Adrenal gland (tissue), 12 donors: ENCODE results near the gene RAB3IL1. TPM values are rescaled to one million over a fixed set of nuclear protein-coding genes. Genes with fewer than 3 reads are reported as not detected.
A peak's percentile ranks its signal among the peaks of the same experiment; 100 is the strongest.

Source experiments
- DNase-seq, 7 donors: peaks; one replicate each; pipeline ENCODE4 v3.0.0-alpha.2; 2019 to 2020
- H3K27ac ChIP-seq, 5 donors: fragments of 200-600 bp; sonication (generic) in 4 of 5; 1 replicate in 3 of 5; 2 replicates in 2 of 5; pipeline versions ENCODE4 v1.5.1 to v1.8.0; 2016 to 2020; ENCODE audit warnings: mild to moderate bottlenecking in 1 of 5
- H3K27me3 ChIP-seq: fragments of 200-600 bp; 2 replicates; pipeline ENCODE4 v1.8.0; 2021
- H3K36me3 ChIP-seq, 2 donors: fragments of 200-600 bp; replicated peaks in 1 of 2; 1 replicate in 1 of 2; 2 replicates in 1 of 2; pipeline versions ENCODE4 v1.5.1 to v1.8.0; 2018 to 2022
- H3K4me1 ChIP-seq, 2 donors: fragments of 200-600 bp; replicated peaks in 1 of 2; 1 replicate in 1 of 2; 2 replicates in 1 of 2; pipeline versions ENCODE4 v1.5.1 to v1.8.0; 2018 to 2021
- H3K4me3 ChIP-seq, 4 donors: fragments of 200-600 bp; sonication (generic) in 3 of 4; one replicate each; pipeline ENCODE4 v1.5.1; 2016 to 2018
- H3K9me3 ChIP-seq, 3 donors: fragments of 200-600 bp; sonication (generic) in 1 of 3; replicated peaks in 1 of 3; 1 replicate in 2 of 3; 2 replicates in 1 of 3; pipeline versions ENCODE4 v1.5.1 to v1.8.0; 2016 to 2021
- CTCF ChIP-seq, 6 experiments: fragments of 450-650 bp in 4 of 6; fragments of 200-600 bp in 2 of 6; sonication (generic) in 1 of 6; IDR thresholded peaks; 1 replicate in 5 of 6; 2 replicates in 1 of 6; pipeline versions ENCODE4 v1.5.1 to v1.8.0; 2016 to 2021; ENCODE audit warnings: antibody characterized with exemption in 6 of 6, mild to moderate bottlenecking in 2 of 6, moderate library complexity in 1 of 6
- POLR2A ChIP-seq, 2 donors: fragments of 450-650 bp; IDR thresholded peaks; one replicate each; pipeline ENCODE4 v1.6.1; 2017; ENCODE audit warnings: antibody characterized with exemption in 2 of 2, mild to moderate bottlenecking in 2 of 2, moderate library complexity in 1 of 2
- WGBS, 4 donors: extraction: QIAGEN DNeasy Blood & Tissue Kit in 2 of 4; methylation state at CpG; one replicate each; pipeline versions ENCODE4 v1.1.5 to v1.1.7; 2013 to 2017; 5-methylcytosine and 5-hydroxymethylcytosine counted together
- intact Hi-C, 2 donors: fragments of 100-400 bp; cut with DNase I; formaldehyde crosslinking; loops; one replicate each; pipeline versions ENCODE4 v1.14.1 to v1.15.0; 2022 to 2023
- polyA plus RNA-seq, 3 donors: library from polyadenylated mRNA; stranded (reverse); fragments of 200-250 nt in 2 of 3; fragments of 350-450 nt in 1 of 3; fragmentation: Illumina TruSeq in 1 of 3; extraction: RNeasy Lipid Tissue Mini Kit (QIAGEN cat#74804) in 1 of 3; gene quantifications; one replicate each; pipeline ENCODE4 v1.2.3, GENCODE V29; 2013 to 2014
- total RNA-seq, 9 donors: library from RNA; depleted of rRNA in 4 of 9; stranded (reverse); fragments of >200 nt in 4 of 9; fragments of 120-200 nt in 1 of 9; fragmentation: NEBNext Ultra II Directional in 1 of 9; extraction: Animal tissue kit (Norgen Biotek cat#: 25700) in 1 of 9; gene quantifications; one replicate each; pipeline versions ENCODE4 v1.1.0 to v1.2.4, GENCODE V29; 2013 to 2023
- donor health status: healthy with polysubstance abuse.
- donor health status: Bipolar disorder and iron deficiency.
- donor health status: DM: yes; HTN: yes; CAD: no.
- donor health status: DM: no; HTN: no; CAD: no.
- donor health status: DM: no; HTN: no; CAD: no.
- donor health status: DM: yes; HTN: yes; CAD: no.

Gene RAB3IL1
- total and polyA plus RNA-seq, 12 donors = 2.4 to 23.7 (median 17.5) TPM

GRCh38 chr11:61853698-61854169, 63.6 kb downstream of the RAB3IL1 start:
- no peaks in the 10 kb centered on the region for H3K9me3 ChIP-seq
- H3K4me1 ChIP-seq = peaks cover 11 to 49% of the 10 kb centered on the region in 2 donors
- 31 to 33% (median 32%) methylated on average over 2 to 13 of the region's 13 CpGs; no CpG with 5 or more reads in 1 of the 4 donors for WGBS, 4 donors
- intact Hi-C loops = no loop called here
- H3K4me3 ChIP-seq = no peak overlapping the region
- TF ChIP-seq POLR2A (IDR thresholded peaks at IDR 0.05) (no peak), CTCF (IDR thresholded peaks at IDR 0.05) (no peak)
- peaks cover 0 to 70% of the 10 kb centered on the region in 2 donors for H3K36me3 ChIP-seq
- peak overlapping the region; percentile 12 to 70 (median 58) for H3K27ac ChIP-seq
- DNase-seq = peak in 4 of 7 donors; percentile 59 to 85 (median 72)
- H3K27me3 ChIP-seq = no peaks in the 10 kb centered on the region

- no peak overlapping the region for H3K4me3 ChIP-seq
- no peaks in the 10 kb centered on the region for H3K27me3 ChIP-seq
- TF ChIP-seq CTCF (IDR thresholded peaks at IDR 0.05) = no peak
- WGBS, 4 donors = 29 to 52% (median 48%) methylated on average over 6 of the region's 6 CpGs
- peaks cover 0 to 69% of the 10 kb centered on the region in 2 donors for H3K36me3 ChIP-seq
- peak overlapping the region in 4 of 5 donors; percentile 9 to 68 (median 32) for H3K27ac ChIP-seq
- peaks cover 15 to 56% of the 10 kb centered on the region in 2 donors for H3K4me1 ChIP-seq
- DNase-seq = peak in 1 of 7 donors; percentile 44
- intact Hi-C loops = no loop called here
- no peaks in the 10 kb centered on the region for H3K9me3 ChIP-seq
These were observed 65.5 kb downstream of the RAB3IL1 start for GRCh38 chr11:61851900-61852295.

- no peaks in the 10 kb centered on the region for H3K27me3 ChIP-seq
- H3K4me1 ChIP-seq = peaks cover 9 to 50% of the 10 kb centered on the region in 2 donors
- H3K9me3 ChIP-seq = no peaks in the 10 kb centered on the region
- intact Hi-C loops = no loop called here
- 72 to 77% (median 73%) methylated on average over 20 to 24 of the region's 24 CpGs for WGBS, 4 donors
- DNase-seq = peak in 5 of 7 donors; percentile 47 to 80 (median 68)
- no peak overlapping the region for H3K4me3 ChIP-seq
- no peak for TF ChIP-seq POLR2A (IDR thresholded peaks at IDR 0.05)
- no peak for TF ChIP-seq CTCF (IDR thresholded peaks at IDR 0.05)
- peaks cover 0 to 67% of the 10 kb centered on the region in 2 donors for H3K36me3 ChIP-seq
- peak overlapping the region in 3 of 5 donors; percentile 10 to 68 (median 54) for H3K27ac ChIP-seq
These were observed 66.1 kb downstream of the RAB3IL1 start for GRCh38 chr11:61851113-61851899.

- intact Hi-C loops = no loop called here
- 75 to 95% (median 83%) methylated on average over 7 of the region's 7 CpGs for WGBS, 4 donors
- Histone ChIP-seq H3K27me3 (no peaks in the 10 kb centered on the region), H3K4me1 (peaks cover 4 to 44% of the 10 kb centered on the region in 2 donors), H3K27ac (peak overlapping the region in 2 of 5 donors; percentile 54 to 68), H3K36me3 (peaks cover 0 to 67% of the 10 kb centered on the region in 2 donors), H3K9me3 (no peaks in the 10 kb centered on the region), H3K4me3 (no peak overlapping the region)
- TF ChIP-seq POLR2A (IDR thresholded peaks at IDR 0.05) (no peak), CTCF (IDR thresholded peaks at IDR 0.05) (no peak)
- DNase-seq = no peak
These were observed 66.7 kb downstream of the RAB3IL1 start for GRCh38 chr11:61850687-61851086.
